GM12801 (cell line): ENCODE results near the gene PAPLN.

Experiments used
- TF ChIP-seq, protein P1 (sequence below): IDR thresholded peaks from one replicate; pipeline ENCODE4 v1.5.1; 2011; ENCODE audit warnings: control low read depth; ENCODE audit not compliant: insufficient read length; ENCODE audit errors: extremely low read depth

Gene PAPLN

GRCh38 chr14:73252491-73253322 lies 15.4 kb downstream of the PAPLN start:
- TF ChIP-seq, protein P1, sequence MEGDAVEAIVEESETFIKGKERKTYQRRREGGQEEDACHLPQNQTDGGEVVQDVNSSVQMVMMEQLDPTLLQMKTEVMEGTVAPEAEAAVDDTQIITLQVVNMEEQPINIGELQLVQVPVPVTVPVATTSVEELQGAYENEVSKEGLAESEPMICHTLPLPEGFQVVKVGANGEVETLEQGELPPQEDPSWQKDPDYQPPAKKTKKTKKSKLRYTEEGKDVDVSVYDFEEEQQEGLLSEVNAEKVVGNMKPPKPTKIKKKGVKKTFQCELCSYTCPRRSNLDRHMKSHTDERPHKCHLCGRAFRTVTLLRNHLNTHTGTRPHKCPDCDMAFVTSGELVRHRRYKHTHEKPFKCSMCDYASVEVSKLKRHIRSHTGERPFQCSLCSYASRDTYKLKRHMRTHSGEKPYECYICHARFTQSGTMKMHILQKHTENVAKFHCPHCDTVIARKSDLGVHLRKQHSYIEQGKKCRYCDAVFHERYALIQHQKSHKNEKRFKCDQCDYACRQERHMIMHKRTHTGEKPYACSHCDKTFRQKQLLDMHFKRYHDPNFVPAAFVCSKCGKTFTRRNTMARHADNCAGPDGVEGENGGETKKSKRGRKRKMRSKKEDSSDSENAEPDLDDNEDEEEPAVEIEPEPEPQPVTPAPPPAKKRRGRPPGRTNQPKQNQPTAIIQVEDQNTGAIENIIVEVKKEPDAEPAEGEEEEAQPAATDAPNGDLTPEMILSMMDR: no peak

- TF ChIP-seq, protein P1: no peak
Observed at GRCh38 chr14:73253323-73253610, 16.0 kb downstream of the PAPLN start.

DNA sequence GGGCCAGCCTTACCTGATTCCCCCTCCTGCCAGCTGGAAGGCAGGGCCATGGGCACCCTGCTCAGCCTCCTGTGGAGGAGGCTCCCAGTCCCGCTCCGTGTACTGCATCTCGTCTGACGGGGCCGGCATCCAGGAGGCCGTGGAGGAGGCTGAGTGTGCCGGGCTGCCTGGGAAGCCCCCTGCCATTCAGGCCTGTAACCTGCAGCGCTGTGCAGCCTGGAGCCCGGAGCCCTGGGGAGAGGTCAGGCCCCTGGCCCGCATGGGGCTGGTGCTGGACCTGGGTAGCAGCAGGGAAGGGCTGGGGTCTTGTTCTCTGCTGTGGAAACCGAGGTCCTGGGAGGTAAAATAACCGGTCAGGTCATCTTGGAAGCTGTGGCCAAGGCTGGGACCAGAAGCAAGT lies 16.4 kb downstream of the PAPLN start:
- TF ChIP-seq, protein P1: no peak

DNA sequence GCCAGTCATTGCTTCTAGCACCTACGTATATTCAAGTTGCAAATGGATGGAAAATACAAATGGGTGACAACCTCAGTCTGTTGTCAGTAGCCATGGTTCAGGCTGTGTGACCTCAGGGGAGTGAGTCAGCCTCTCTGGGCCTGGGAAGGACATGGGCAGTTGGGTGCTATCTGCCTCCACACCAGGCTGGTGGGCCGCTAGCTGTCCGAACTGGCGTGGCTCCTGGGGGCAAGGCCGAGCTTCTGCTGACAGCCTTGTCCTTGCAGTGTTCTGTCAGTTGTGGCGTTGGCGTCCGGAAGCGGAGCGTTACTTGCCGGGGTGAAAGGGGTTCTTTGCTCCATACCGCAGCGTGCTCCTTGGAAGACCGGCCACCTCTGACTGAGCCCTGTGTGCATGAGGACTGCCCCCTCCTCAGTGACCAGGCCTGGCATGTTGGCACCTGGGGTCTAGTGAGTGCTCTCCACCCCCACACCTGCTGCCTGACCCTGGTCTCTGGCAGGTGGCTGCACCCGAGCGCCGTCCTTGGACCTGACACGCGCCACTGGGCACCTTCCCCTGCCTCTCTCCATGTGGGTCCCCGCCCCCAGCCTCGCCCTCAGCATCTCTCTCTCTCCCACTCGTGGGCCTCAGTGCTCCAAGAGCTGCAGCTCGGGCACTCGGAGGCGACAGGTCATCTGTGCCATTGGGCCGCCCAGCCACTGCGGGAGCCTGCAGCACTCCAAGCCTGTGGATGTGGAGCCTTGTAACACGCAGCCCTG lies 17.1 kb downstream of the PAPLN start:
- TF ChIP-seq, protein P1: no peak

GRCh38 chr14:73255005-73255400 lies 17.7 kb downstream of the PAPLN start:
- TF ChIP-seq, protein P1: no peak

DNA sequence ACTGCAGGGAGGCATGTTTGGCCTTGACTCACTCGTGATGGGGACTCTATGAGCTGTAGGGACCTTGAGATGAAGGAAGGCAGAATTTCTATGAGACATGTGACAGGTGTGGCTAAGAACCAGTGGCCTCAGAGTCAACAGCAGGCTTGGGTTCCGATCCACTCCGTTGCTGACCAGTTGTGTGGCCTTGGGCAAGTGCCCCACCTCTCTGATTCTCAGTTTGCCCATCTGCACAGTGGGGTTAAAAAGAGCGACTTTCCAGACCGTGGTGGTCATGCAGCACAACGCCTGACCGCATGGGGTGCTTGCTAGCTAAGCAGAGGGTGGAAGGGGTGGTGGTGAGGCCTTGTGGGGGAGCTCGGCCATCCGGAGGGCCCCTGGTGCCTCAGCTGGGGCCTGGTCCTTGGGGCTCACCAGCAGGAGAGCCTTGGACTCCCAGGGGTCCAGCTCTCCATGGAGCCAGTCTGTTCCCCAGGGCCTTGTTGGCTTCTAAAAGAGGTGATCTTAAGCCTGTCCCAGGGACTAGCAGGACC lies 18.5 kb downstream of the PAPLN start:
- TF ChIP-seq, protein P1: no peak

- TF ChIP-seq, protein P1: no peak
Observed at GRCh38 chr14:73258076-73258475, 20.8 kb downstream of the PAPLN start.
